Stimulated activated CD8-positive, alpha-beta memory T cell treated with anti-CD3 and anti-CD28 coated beads, Interleukin-4, amount 100 ng/mL, for 1 hour (primary cell): ENCODE data around the gene RMC1.

ENCODE experiments used
- DNase-seq, 2 donors: peaks; one replicate each; pipeline ENCODE4 v3.0.0-alpha.2; 2020; ENCODE audit warnings: low read depth in 2 of 2, low spot score in 1 of 2

Gene RMC1

GRCh38 chr18:23580677-23581367 is 77.5 kb downstream of the RMC1 start:
- no peak for DNase-seq
